Measurements from ENCODE around the gene SPAG16.

DNA sequence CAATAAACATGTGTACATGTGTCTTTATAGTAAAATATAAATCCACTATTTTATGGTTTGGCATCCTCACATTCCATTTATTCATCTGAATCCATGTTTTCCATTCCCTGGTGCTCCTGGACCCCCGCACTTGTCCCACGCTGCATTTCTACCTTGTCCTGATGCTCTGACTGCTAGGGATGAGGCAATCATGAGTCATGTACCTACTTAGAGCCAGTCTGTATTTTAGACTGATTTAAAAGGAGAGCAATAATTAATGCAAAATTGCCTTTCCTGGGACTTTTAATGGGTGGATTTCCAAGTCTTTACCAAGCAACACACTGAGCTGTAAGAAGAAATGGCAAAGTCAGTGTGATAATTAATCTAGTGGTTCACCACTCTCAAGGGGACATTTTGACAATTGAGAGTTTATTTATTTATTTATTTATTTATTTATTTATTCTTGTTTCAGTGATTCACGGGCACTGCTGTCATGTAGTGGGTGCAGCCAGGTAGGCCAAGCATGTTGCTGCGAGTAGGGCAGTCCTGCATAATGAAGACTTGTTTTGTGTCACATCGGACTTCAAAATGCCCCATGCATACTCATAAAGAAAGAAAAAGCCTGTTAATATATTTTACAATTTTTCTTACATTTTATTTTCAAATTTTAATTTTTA lies 707.3 kb downstream of the SPAG16 start:
- TF ChIP-seq, protein P1, sequence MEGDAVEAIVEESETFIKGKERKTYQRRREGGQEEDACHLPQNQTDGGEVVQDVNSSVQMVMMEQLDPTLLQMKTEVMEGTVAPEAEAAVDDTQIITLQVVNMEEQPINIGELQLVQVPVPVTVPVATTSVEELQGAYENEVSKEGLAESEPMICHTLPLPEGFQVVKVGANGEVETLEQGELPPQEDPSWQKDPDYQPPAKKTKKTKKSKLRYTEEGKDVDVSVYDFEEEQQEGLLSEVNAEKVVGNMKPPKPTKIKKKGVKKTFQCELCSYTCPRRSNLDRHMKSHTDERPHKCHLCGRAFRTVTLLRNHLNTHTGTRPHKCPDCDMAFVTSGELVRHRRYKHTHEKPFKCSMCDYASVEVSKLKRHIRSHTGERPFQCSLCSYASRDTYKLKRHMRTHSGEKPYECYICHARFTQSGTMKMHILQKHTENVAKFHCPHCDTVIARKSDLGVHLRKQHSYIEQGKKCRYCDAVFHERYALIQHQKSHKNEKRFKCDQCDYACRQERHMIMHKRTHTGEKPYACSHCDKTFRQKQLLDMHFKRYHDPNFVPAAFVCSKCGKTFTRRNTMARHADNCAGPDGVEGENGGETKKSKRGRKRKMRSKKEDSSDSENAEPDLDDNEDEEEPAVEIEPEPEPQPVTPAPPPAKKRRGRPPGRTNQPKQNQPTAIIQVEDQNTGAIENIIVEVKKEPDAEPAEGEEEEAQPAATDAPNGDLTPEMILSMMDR (IDR thresholded peaks at IDR 0.05), result no peak
- TF ChIP-seq ZFX (IDR thresholded peaks at IDR 0.05; ENCODE audit: borderline replicate concordance), result no peak

All from 22Rv1 (cell line).